IMR-90 (cell line): ENCODE results near the gene OR10H2. TPM values are rescaled to one million over a fixed set of nuclear protein-coding genes. Genes with fewer than 3 reads are reported as not detected.

Experiments used
- ATAC-seq: fragments of 200-7000 bp; cut with Tn5 transposase; 2 replicates; pipeline ENCODE4 v1.9.1; 2020; ENCODE audit warnings: low read depth, mild to moderate bottlenecking, moderate library complexity
- BruUV-seq: library from RNA; stranded (reverse); fragments of 400-500 nt; replicated peaks from 2 replicates; lab custom pipeline; 2021; lab: Mats Ljungman, UMichigan
- CTCF ChIA-PET: fragments of 300-600 bp; formaldehyde crosslinking; extraction: SDS; loops from one replicate; lab custom pipeline; 2021; ENCODE audit warnings: antibody characterized with exemption; lab: Yijun Ruan, JAX
- POLR2A ChIA-PET: fragments of 300-600 bp; sonication (Branson Sonifier 250); formaldehyde crosslinking; loops from one replicate; lab custom pipeline; 2022; ENCODE audit warnings: antibody characterized with exemption; ENCODE audit not compliant: unreplicated experiment; lab: Charles Lee
- DNase-seq: peaks from one replicate; pipeline ENCODE4 v3.0.0; 2013
- H2AFZ ChIP-seq: replicated peaks from 2 replicates; pipeline ENCODE3; 2013; ENCODE audit warnings: low read length, mild to moderate bottlenecking; ENCODE audit not compliant: poor library complexity
- H2AK5ac ChIP-seq: 2 replicates; pipeline ENCODE4 v1.6.1; 2013; ENCODE audit warnings: low read depth, low read length, inconsistent platforms
- H2AK9ac ChIP-seq: replicated peaks from 2 replicates; pipeline ENCODE3; 2013; ENCODE audit warnings: mild to moderate bottlenecking, low read depth, low read length, moderate library complexity; ENCODE audit not compliant: poor library complexity
- H2BK120ac ChIP-seq: 2 replicates; pipeline ENCODE4 v1.6.1; 2013; ENCODE audit warnings: low read depth, low read length, inconsistent platforms
- H2BK15ac ChIP-seq: 3 replicates; pipeline ENCODE4 v1.6.1; 2013; ENCODE audit warnings: low read depth, low read length, inconsistent platforms
- H2BK20ac ChIP-seq: 2 replicates; pipeline ENCODE4 v1.6.1; 2013; ENCODE audit warnings: low read depth, mild to moderate bottlenecking, inconsistent platforms, low read length, moderate library complexity
- H2BK5ac ChIP-seq: 2 replicates; pipeline ENCODE4 v1.6.1; 2013; ENCODE audit warnings: mild to moderate bottlenecking, low read depth, low read length, inconsistent platforms; ENCODE audit not compliant: poor library complexity, severe bottlenecking
- H3K14ac ChIP-seq: replicated peaks from 2 replicates; pipeline ENCODE4 v1.6.1; 2013; ENCODE audit warnings: low read depth, low read length, inconsistent platforms
- H3K18ac ChIP-seq: 2 replicates; pipeline ENCODE4 v1.6.1; 2013; ENCODE audit warnings: low read depth, low read length, control low read depth
- H3K23ac ChIP-seq: 2 replicates; pipeline ENCODE4 v1.6.1; 2013; ENCODE audit warnings: low read depth, low read length, inconsistent platforms
- H3K27ac ChIP-seq: 2 replicates; pipeline ENCODE4 v1.5.1; 2013; ENCODE audit warnings: mild to moderate bottlenecking, control low read depth, low read length; ENCODE audit not compliant: insufficient read depth
- H3K27me3 ChIP-seq: 2 replicates; pipeline ENCODE4 v1.6.1; 2013; ENCODE audit warnings: low read length; ENCODE audit not compliant: control insufficient read depth, insufficient read depth
- H3K36me3 ChIP-seq: 2 replicates; pipeline ENCODE4 v1.6.1; 2013; ENCODE audit warnings: low read length, mixed read lengths; ENCODE audit not compliant: control insufficient read depth, insufficient read depth
- H3K4ac ChIP-seq: 2 replicates; pipeline ENCODE4 v1.6.1; 2013; ENCODE audit warnings: low read depth, low read length, inconsistent platforms
- H3K4me1 ChIP-seq: 2 replicates; pipeline ENCODE4 v1.6.1; 2013; ENCODE audit warnings: low read length, mixed read lengths; ENCODE audit not compliant: control insufficient read depth, insufficient read depth
- H3K4me2 ChIP-seq: 2 replicates; pipeline ENCODE4 v1.6.1; 2013; ENCODE audit warnings: low read depth, mild to moderate bottlenecking, control low read depth, low read length, moderate library complexity
- H3K4me3 ChIP-seq: 2 replicates; pipeline ENCODE4 v1.5.1; 2013; ENCODE audit warnings: low read depth, mild to moderate bottlenecking, control low read depth, low read length, moderate library complexity; ENCODE audit not compliant: insufficient read depth
- H3K56ac ChIP-seq: 2 replicates; pipeline ENCODE4 v1.6.1; 2013; ENCODE audit warnings: low read length, inconsistent platforms; ENCODE audit not compliant: insufficient read depth; ENCODE audit errors: extremely low read depth
- H3K79me1 ChIP-seq, 2 experiments: 2 replicates each; pipeline ENCODE4 v1.6.1; 2013; ENCODE audit warnings: low read length in 2 of 2, inconsistent platforms in 1 of 2, low read depth in 1 of 2
- H3K9ac ChIP-seq: 2 replicates; pipeline ENCODE4 v1.6.1; 2013; ENCODE audit warnings: low read depth, low read length, control low read depth
- H3K9me1 ChIP-seq: 2 replicates; pipeline ENCODE4 v1.6.1; 2013; ENCODE audit warnings: low read length, inconsistent platforms; ENCODE audit not compliant: insufficient read depth
- H3K9me3 ChIP-seq: 2 replicates; pipeline ENCODE4 v1.6.1; 2013; ENCODE audit warnings: low read length; ENCODE audit not compliant: control insufficient read depth, insufficient read depth
- H4K20me1 ChIP-seq: 2 replicates; pipeline ENCODE4 v1.6.1; 2013; ENCODE audit warnings: low read length, inconsistent platforms; ENCODE audit not compliant: insufficient read depth
- H4K5ac ChIP-seq: 2 replicates; pipeline ENCODE4 v1.6.1; 2013; ENCODE audit warnings: mild to moderate bottlenecking, low read depth, low read length, control low read depth
- H4K8ac ChIP-seq, 2 experiments: 2 replicates each; pipeline ENCODE4 v1.6.1; 2013; ENCODE audit warnings: low read depth in 2 of 2, low read length in 2 of 2, control low read depth in 1 of 2, inconsistent platforms in 1 of 2
- H4K91ac ChIP-seq: 2 replicates; pipeline ENCODE4 v1.6.1; 2013; ENCODE audit warnings: low read depth, low read length, inconsistent platforms; ENCODE audit not compliant: insufficient read depth
- CHD1 ChIP-seq: IDR thresholded peaks from 2 replicates; pipeline ENCODE4 v1.6.1; 2012; ENCODE audit warnings: low read depth, low read length, improper control_type of control experiment
- RAD21 ChIP-seq: IDR thresholded peaks from 2 replicates; pipeline ENCODE4 v1.6.1; 2012; ENCODE audit warnings: low read length, improper control_type of control experiment
- SMC3 ChIP-seq: fragments of 150-350 bp; IDR thresholded peaks from 2 replicates; pipeline ENCODE4 v1.6.1; 2016; ENCODE audit warnings: low read depth, mild to moderate bottlenecking, antibody characterized with exemption, low read length, moderate library complexity
- WGBS, 2 experiments: methylation state at CpG; one replicate each; pipeline versions ENCODE4 v1.1.5 to v1.1.7; 2013; ENCODE audit warnings: missing lambda C conversion rate in 2 of 2; ENCODE audit not compliant: insufficient read length in 1 of 2; ENCODE audit errors: extremely low coverage in 2 of 2; 5-methylcytosine and 5-hydroxymethylcytosine counted together
- dilution Hi-C: fragments of 300-500 bp; cut with HindIII; formaldehyde crosslinking; loops from one replicate; pipeline ENCODE4 v1.14.3; 2018; ENCODE audit warnings: low sequenced_read_pairs; ENCODE audit not compliant: unreplicated experiment
- in situ Hi-C: fragments of 300-500 bp; cut with MboI; formaldehyde crosslinking; loops from 3 replicates; pipeline ENCODE4 v1.14.3; 2019; ENCODE audit warnings: low sequenced_read_pairs, inconsistent platforms, mixed read lengths
- intact Hi-C: fragments of 100-400 bp; cut with micrococcal nuclease; formaldehyde crosslinking; loops from 2 replicates; pipeline ENCODE4 v1.10.0; 2022
- polyA plus RNA-seq, 3 experiments: library from polyadenylated mRNA; depleted of rRNA; stranded (reverse); fragments of >200 nt; gene quantifications; 2 replicates each; pipeline ENCODE4 v1.2.3, GENCODE V29; 2012; ENCODE audit warnings: low replicate concordance in 1 of 3
- total RNA-seq: library from RNA; depleted of rRNA; stranded (reverse); fragments of >200 nt; gene quantifications from 2 replicates; pipeline ENCODE4 v1.2.3, GENCODE V29; 2012

Gene OR10H2
- total and polyA plus RNA-seq, 2 of the 4 experiments (the other 2 are of a cell fraction): not detected

DNA sequence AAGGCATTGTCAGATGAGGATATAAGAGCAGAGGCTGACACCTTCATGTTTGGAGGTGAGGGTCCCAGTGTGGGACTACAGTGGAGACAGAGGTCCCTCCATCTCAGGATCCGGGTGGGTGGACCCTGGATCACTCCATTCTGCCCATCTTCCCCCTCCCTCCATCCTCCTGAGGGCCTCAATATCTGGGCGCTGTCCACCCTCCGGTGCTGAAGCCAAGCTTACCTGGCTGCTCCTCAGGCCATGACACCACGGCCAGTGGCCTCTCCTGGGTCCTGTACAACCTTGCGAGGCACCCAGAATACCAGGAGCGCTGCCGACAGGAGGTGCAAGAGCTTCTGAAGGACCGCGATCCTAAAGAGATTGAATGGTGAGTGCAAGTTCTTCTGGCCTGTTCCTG, 43.0 kb upstream of the OR10H2 start:
- no peak overlapping the region for H3K4me2 ChIP-seq
- CTCF ChIA-PET: no interaction called here
- H3K4me1 ChIP-seq: no peaks in the 10 kb centered on the region
- H3K4me3 ChIP-seq: no peak overlapping the region
- no peaks in the 10 kb centered on the region for H3K9me1 ChIP-seq
- DNase-seq (no peak), ATAC-seq (no peak)
- no peaks in the 10 kb centered on the region for H3K79me1 ChIP-seq
- H3K27ac ChIP-seq: no peak overlapping the region
- H2BK15ac ChIP-seq: no peak overlapping the region
- no peak overlapping the region for H3K4ac ChIP-seq
- no peak overlapping the region for H2AFZ ChIP-seq
- no peaks in the 10 kb centered on the region for H3K27me3 ChIP-seq
- no peak overlapping the region for H4K91ac ChIP-seq
- no peak overlapping the region for H3K14ac ChIP-seq
- H2BK20ac ChIP-seq: no peak overlapping the region
- H4K8ac ChIP-seq: no peak overlapping the region
- H2AK5ac ChIP-seq: no peak overlapping the region
- H3K9ac ChIP-seq: no peak overlapping the region
- in situ Hi-C loops: no loop called here
- intact Hi-C loops: no loop called here
- H2BK5ac ChIP-seq: no peak overlapping the region
- H3K56ac ChIP-seq: no peak overlapping the region
- H3K36me3 ChIP-seq: no peaks in the 10 kb centered on the region
- POLR2A ChIA-PET: no interaction called here
- dilution Hi-C loops: no loop called here
- no peak for TF ChIP-seq RAD21
- TF ChIP-seq SMC3: no peak
- no peak for TF ChIP-seq CHD1
- no peaks in the 10 kb centered on the region for H4K20me1 ChIP-seq
- H2AK9ac ChIP-seq: no peak overlapping the region
- H2BK120ac ChIP-seq: no peak overlapping the region
- H3K18ac ChIP-seq: no peak overlapping the region
- H3K23ac ChIP-seq: no peak overlapping the region
- no peak overlapping the region for H4K5ac ChIP-seq
- WGBS, 2 experiments: 74% methylated on average over 3 of the region's 9 CpGs; no CpG with 5 or more reads in 1 of the 2 experiments
- peaks cover 28% of the 10 kb centered on the region for H3K9me3 ChIP-seq
- no TSS peak for BruUV-seq
